GM12878 (cell line): ENCODE measurements around the gene PKHD1. TPM values are rescaled to one million over a fixed set of nuclear protein-coding genes. Genes with fewer than 3 reads are reported as not detected.

Experiments used
- ATAC-seq: fragments of 200-7000 bp; cut with Tn5 transposase; 3 replicates; pipeline ENCODE4 v1.9.1; 2020; ENCODE audit warnings: mild to moderate bottlenecking, moderate library complexity
- BruUV-seq: library from RNA; stranded (reverse); fragments of 400-500 nt; replicated peaks from 2 replicates; lab custom pipeline; 2021; lab: Mats Ljungman, UMichigan
- CTCF ChIA-PET: fragments of 300-600 bp; sonication (Branson Sonifier 250); formaldehyde crosslinking; extraction: SDS; loops from one replicate; lab custom pipeline; 2021; ENCODE audit warnings: inconsistent platforms; lab: Yijun Ruan, JAX
- POLR2A ChIA-PET: fragments of 350-600 bp; formaldehyde crosslinking; extraction: SDS; loops from one replicate; lab custom pipeline; 2021; ENCODE audit warnings: inconsistent platforms; lab: Charles Lee
- RAD21 ChIA-PET: fragments of 300-600 bp; sonication (Branson Sonifier 250); formaldehyde crosslinking; loops from one replicate; lab custom pipeline; 2023; ENCODE audit warnings: antibody characterized with exemption; ENCODE audit not compliant: unreplicated experiment; lab: Charles Lee
- SMC1A ChIA-PET: fragments of 300-600 bp; sonication (Branson Sonifier 250); formaldehyde crosslinking; loops from one replicate; lab custom pipeline; 2023; ENCODE audit not compliant: unreplicated experiment, uncharacterized antibody; lab: Charles Lee
- DNase-seq: peaks from one replicate; pipeline ENCODE4 v3.0.0-alpha.2; 2011; ENCODE audit warnings: low read depth, low spot score
- FAIRE-seq: peaks from 3 replicates; lab custom pipeline; 2011; peaks lifted over from hg19 to GRCh38; lab: Jason Lieb, UNC
- H2AFZ ChIP-seq: 2 replicates; pipeline ENCODE4 v1.6.0; 2011; ENCODE audit warnings: low read depth, low read length, control low read depth; ENCODE audit not compliant: control insufficient read depth
- H3K27ac ChIP-seq: 2 replicates; pipeline ENCODE4 v1.5.1; 2011; ENCODE audit warnings: control low read depth; ENCODE audit not compliant: control insufficient read depth, insufficient read depth
- H3K27me3 ChIP-seq, 2 experiments: replicated peaks in 1 of 2; 2 replicates each; pipeline versions ENCODE4 v1.6.0 to v1.6.1; 2011; ENCODE audit warnings: low read length in 1 of 2; ENCODE audit not compliant: control insufficient read depth in 2 of 2, insufficient read depth in 2 of 2
- H3K36me3 ChIP-seq, 2 experiments: 2 replicates each; pipeline ENCODE4 v1.5.1; 2011; ENCODE audit warnings: low read length in 1 of 2; ENCODE audit not compliant: control insufficient read depth in 2 of 2, insufficient read depth in 2 of 2
- H3K4me1 ChIP-seq: 2 replicates; pipeline ENCODE4 v1.6.1; 2011; ENCODE audit warnings: mild to moderate bottlenecking, low read length, moderate library complexity, mixed read lengths; ENCODE audit not compliant: control insufficient read depth, insufficient read depth
- H3K4me2 ChIP-seq: 2 replicates; pipeline ENCODE4 v1.6.0; 2011; ENCODE audit warnings: control low read depth; ENCODE audit not compliant: control insufficient read depth, insufficient read depth
- H3K4me3 ChIP-seq: fragments of 200-600 bp; sonication (generic); 2 replicates; pipeline ENCODE4 v1.5.1; 2016
- H3K79me2 ChIP-seq: 2 replicates; pipeline ENCODE4 v1.6.0; 2011; ENCODE audit warnings: low read length; ENCODE audit not compliant: control insufficient read depth, insufficient read depth
- H3K9ac ChIP-seq: 2 replicates; pipeline ENCODE4 v1.8.0; 2011; ENCODE audit warnings: low read length, control low read depth, mixed read lengths; ENCODE audit not compliant: control insufficient read depth, insufficient read depth
- H3K9me3 ChIP-seq: replicated peaks from 3 replicates; pipeline ENCODE4 v1.5.1; 2011; ENCODE audit warnings: mild to moderate bottlenecking, low read length; ENCODE audit not compliant: control insufficient read depth, insufficient read depth
- H4K20me1 ChIP-seq: 2 replicates; pipeline ENCODE4 v1.6.0; 2011; ENCODE audit not compliant: control insufficient read depth, insufficient read depth
- ATF3 ChIP-seq: IDR thresholded peaks from 2 replicates; pipeline ENCODE4 v1.6.1; 2011; ENCODE audit warnings: low read depth, mild to moderate bottlenecking, low read length, moderate library complexity, borderline replicate concordance; ENCODE audit errors: extremely low read depth
- BHLHE40 ChIP-seq, 2 experiments: fragments of 450-650 bp in 1 of 2; IDR thresholded peaks; 2 replicates each; pipeline ENCODE4 v1.6.1; 2011 to 2017; ENCODE audit warnings: low read depth in 2 of 2, borderline replicate concordance in 1 of 2, improper control_type of control experiment in 1 of 2, low read length in 1 of 2, mild to moderate bottlenecking in 1 of 2
- CBFB ChIP-seq: IDR thresholded peaks from 2 replicates; pipeline ENCODE4 v1.6.1; 2016; ENCODE audit warnings: antibody characterized with exemption, low read depth
- CEBPB ChIP-seq, 2 experiments: fragments of 150-350 bp in 1 of 2; IDR thresholded peaks; 2 replicates each; pipeline ENCODE4 v1.6.1; 2012 to 2014; ENCODE audit warnings: low read depth in 2 of 2, low read length in 2 of 2, borderline replicate concordance in 1 of 2, inconsistent platforms in 1 of 2
- CTCF ChIP-seq, 3 experiments: IDR thresholded peaks in 2 of 3; conservative IDR thresholded peaks in 1 of 3; 2 replicates each; pipeline ENCODE4 v1.5.1; 2011; ENCODE audit warnings: low read depth in 3 of 3, low read length in 3 of 3, mild to moderate bottlenecking in 3 of 3, control low read depth in 2 of 3, moderate library complexity in 2 of 3, inconsistent platforms in 1 of 3, mixed read lengths in 1 of 3; ENCODE audit not compliant: control insufficient read depth in 2 of 3, insufficient read depth in 1 of 3; ENCODE audit errors: extremely low read depth in 1 of 3
- HDAC2 ChIP-seq: fragments of 200-600 bp; sonication (generic); IDR thresholded peaks from 2 replicates; pipeline ENCODE4 v1.6.1; 2017
- IRF5 ChIP-seq: fragments of 450-650 bp; IDR thresholded peaks from 2 replicates; pipeline ENCODE4 v1.6.1; 2017; ENCODE audit warnings: borderline replicate concordance
- LARP7 ChIP-seq: fragments of 450-650 bp; IDR thresholded peaks from 2 replicates; pipeline ENCODE4 v1.6.1; 2017; ENCODE audit warnings: mild to moderate bottlenecking
- MTA2 ChIP-seq: fragments of 450-650 bp; IDR thresholded peaks from 2 replicates; pipeline ENCODE4 v1.6.1; 2016; ENCODE audit warnings: low read depth, mild to moderate bottlenecking, moderate library complexity
- MYC ChIP-seq: IDR thresholded peaks from 2 replicates; pipeline ENCODE4 v1.6.1; 2011; ENCODE audit warnings: mild to moderate bottlenecking, low read length, moderate library complexity, inconsistent platforms; ENCODE audit not compliant: insufficient read depth, insufficient replicate concordance, insufficient read length, severe bottlenecking
- PRDM15 ChIP-seq: fragments of 450-650 bp; formaldehyde crosslinking; IDR thresholded peaks from 2 replicates; pipeline ENCODE4 v1.4.0; 2020; ENCODE audit warnings: mild to moderate bottlenecking, moderate library complexity
- RAD21 ChIP-seq: IDR thresholded peaks from 2 replicates; pipeline ENCODE4 v1.6.1; 2011; ENCODE audit warnings: mild to moderate bottlenecking, low read depth, low read length, moderate library complexity; ENCODE audit not compliant: insufficient read depth
- SPI1 ChIP-seq: IDR thresholded peaks from 2 replicates; pipeline ENCODE4 v1.6.1; 2011; ENCODE audit warnings: low read depth, mild to moderate bottlenecking, low read length, moderate library complexity, borderline replicate concordance; ENCODE audit not compliant: insufficient read depth
- TCF3 ChIP-seq: IDR thresholded peaks from 2 replicates; pipeline ENCODE4 v1.6.1; 2012; ENCODE audit warnings: low read depth, mild to moderate bottlenecking, low read length, borderline replicate concordance; ENCODE audit not compliant: insufficient read depth
- USF1 ChIP-seq: IDR thresholded peaks from 2 replicates; pipeline ENCODE4 v1.6.1; 2011; ENCODE audit warnings: borderline replicate concordance, low read depth, mild to moderate bottlenecking, moderate library complexity, mixed read lengths, low read length; ENCODE audit not compliant: insufficient read depth; ENCODE audit errors: extremely low read length
- WGBS: methylation state at CpG from one replicate; pipeline ENCODE4 v1.1.6; 2016; ENCODE audit warnings: low lambda C conversion rate; ENCODE audit not compliant: insufficient replicate concordance, insufficient coverage; ENCODE audit errors: missing lambda C conversion rate; 5-methylcytosine and 5-hydroxymethylcytosine counted together
- in situ Hi-C: fragments of 300-500 bp; cut with MboI; formaldehyde crosslinking; loops from 9 replicates; pipeline ENCODE4 v1.14.3; 2018; ENCODE audit warnings: mixed read lengths
- intact Hi-C: fragments of 100-400 bp; cut with micrococcal nuclease; formaldehyde crosslinking; loops from one replicate; pipeline ENCODE4 v1.14.2; 2022; ENCODE audit not compliant: unreplicated experiment
- polyA plus RNA-seq, 11 experiments: library from polyadenylated mRNA; depleted of rRNA in 4 of 11; unstranded in 6 of 11; stranded (reverse) in 5 of 11; fragments of >200 nt; fragmentation: Nextera tagmentation in 4 of 11; fragmentation: Illumina TruSeq in 1 of 11; extraction: Ambion mirVana in 4 of 11; extraction: Trizol in 1 of 11; gene quantifications; 1 replicate in 1 of 11; 2 replicates in 10 of 11; pipeline versions ENCODE4 v1.2.1 to v1.2.3, GENCODE V29; 2011 to 2016; ENCODE audit warnings: inconsistent platforms in 2 of 11, missing spikeins in 2 of 11, low read depth in 1 of 11
- total RNA-seq, 4 experiments: library from RNA; depleted of rRNA in 3 of 4; stranded (reverse); fragments of >200 nt in 3 of 4; fragmentation: Illumina TruSeq in 1 of 4; extraction: Trizol in 1 of 4; gene quantifications; 2 replicates each; pipeline versions ENCODE4 v1.2.1 to v1.2.3, GENCODE V29; 2013 to 2021

Gene PKHD1
- total and polyA plus RNA-seq, 10 of the 15 experiments (the other 5 are each of a cell fraction or from before 2014, with no cell fraction given) = under 0.01 to 0.90 (median 0.02) TPM; not detected in 1

GRCh38 chr6:52076791-52077179, 10.6 kb downstream of the PKHD1 start:
- Histone ChIP-seq H3K79me2 (no peaks in the 10 kb centered on the region), H3K9ac (no peak overlapping the region), H3K4me1 (no peaks in the 10 kb centered on the region), H3K27ac (no peak overlapping the region), H3K36me3 (no peaks in the 10 kb centered on the region), H2AFZ (no peak overlapping the region), H3K4me3 (no peak overlapping the region), H3K27me3 (peaks cover 0 to 8% of the 10 kb centered on the region in 2 experiments; a peak in 1 of 4 replicates), H3K9me3 (no peaks in the 10 kb centered on the region), H3K4me2 (no peak overlapping the region), H4K20me1 (no peaks in the 10 kb centered on the region)
- intact Hi-C loops (no loop called here), in situ Hi-C loops (no loop called here)
- CTCF ChIA-PET = no interaction called here
- FAIRE-seq = no peak
- BruUV-seq = no TSS peak
- POLR2A ChIA-PET = no interaction called here
- SMC1A ChIA-PET = no interaction called here
- no peak for ATAC-seq
- WGBS = 33% methylated on average over 4 of the region's 4 CpGs
- no peak for DNase-seq
- RAD21 ChIA-PET = no interaction called here
- no peak for TF ChIP-seq IRF5
- TF ChIP-seq HDAC2 = no peak
- TF ChIP-seq TCF3 = no peak
- TF ChIP-seq ATF3 = no peak
- TF ChIP-seq SPI1 = no peak
- no peak for TF ChIP-seq LARP7
- no peak for TF ChIP-seq RAD21
- no peak for TF ChIP-seq USF1
- no peak for TF ChIP-seq CEBPB (IDR thresholded peaks at IDR 0.05; ENCODE audit: borderline replicate concordance in 1 of 2, low read depth in 2 of 2, low read length in 2 of 2)
- TF ChIP-seq PRDM15 (CRISPR knock-in tag) = no peak
- TF ChIP-seq MTA2 = no peak
- TF ChIP-seq MYC = no peak
- no peak for TF ChIP-seq BHLHE40 (IDR thresholded peaks at IDR 0.05; ENCODE audit: borderline replicate concordance in 1 of 2, low read depth in 2 of 2, low read length in 1 of 2)
- TF ChIP-seq CBFB = no peak
- TF ChIP-seq CTCF (IDR thresholded peaks at IDR 0.05 in 2 of 3, conservative IDR thresholded peaks at IDR 0.05 in 1 of 3; ENCODE audit: control insufficient read depth in 2 of 3, extremely low read depth in 1 of 3, insufficient read depth in 1 of 3, low read depth in 3 of 3, low read length in 3 of 3) = no peak
